ENCODE data around the gene CPA1. TPM values are rescaled to one million over a fixed set of nuclear protein-coding genes. Genes with fewer than 3 reads are reported as not detected.

Gene CPA1
- total and polyA plus RNA-seq, 10 of the 15 experiments (the other 5 are each of a cell fraction or from before 2014, with no cell fraction given), result 8.0 TPM; not detected in 9

DNA sequence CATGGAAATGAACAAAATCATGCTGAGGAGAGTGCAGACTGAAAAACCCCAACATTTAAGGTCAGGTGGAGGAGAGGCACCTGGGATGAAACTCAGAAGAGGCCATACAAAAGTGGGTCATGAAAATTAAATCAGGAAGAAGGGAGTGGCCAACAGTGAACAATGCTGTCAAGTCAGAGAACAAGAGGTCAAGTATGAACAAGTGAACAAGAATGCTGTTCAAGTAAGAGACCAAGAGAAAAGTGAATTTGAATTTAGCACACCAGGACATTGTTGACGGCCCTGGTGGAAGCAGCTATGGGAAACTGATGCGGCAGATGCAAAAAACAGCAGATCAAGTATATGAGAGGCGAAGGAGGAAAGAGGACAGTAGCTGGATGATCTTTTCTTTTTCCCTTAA, 52.6 kb downstream of the CPA1 start:
- no peak for FAIRE-seq
- Histone ChIP-seq H4K20me1 (ENCODE audit: control insufficient read depth, insufficient read depth) (no peaks in the 10 kb centered on the region), H3K4me2 (ENCODE audit: control insufficient read depth, insufficient read depth) (no peak overlapping the region), H3K36me3 (ENCODE audit: control insufficient read depth in 2 of 2, insufficient read depth in 2 of 2, low read length in 1 of 2) (no peaks in the 10 kb centered on the region), H3K27ac (ENCODE audit: control insufficient read depth, insufficient read depth) (no peak overlapping the region), H3K4me3 (no peak overlapping the region), H3K4me1 (ENCODE audit: control insufficient read depth, insufficient read depth, low read length) (no peaks in the 10 kb centered on the region), H3K9me3 (replicated peaks; ENCODE audit: control insufficient read depth, insufficient read depth, low read length) (no peaks in the 10 kb centered on the region), H3K79me2 (ENCODE audit: control insufficient read depth, insufficient read depth, low read length) (no peaks in the 10 kb centered on the region), H3K9ac (ENCODE audit: control insufficient read depth, insufficient read depth, low read length) (no peak overlapping the region), H2AFZ (ENCODE audit: control insufficient read depth, low read depth, low read length) (no peak overlapping the region), H3K27me3 (replicated peaks in 1 of 2; ENCODE audit: control insufficient read depth in 2 of 2, insufficient read depth in 2 of 2, low read length in 1 of 2) (no peaks in the 10 kb centered on the region)
- CTCF ChIA-PET, result no interaction called here
- RAD21 ChIA-PET (ENCODE audit: unreplicated experiment), result interaction anchor here (0.6 to 1.1 kb wide), 2 partner anchors 45 to 203 kb away, joined by 3 read pairs; no protein-coding TSS in a partner anchor
- DNase-seq (ENCODE audit: low read depth, low spot score), result no peak
- in situ Hi-C loops (cut with MboI), result no loop called here
- POLR2A ChIA-PET, result no interaction called here
- intact Hi-C loops (cut with micrococcal nuclease; ENCODE audit: unreplicated experiment), result no loop called here
- BruUV-seq (replicated peaks), result no TSS peak
- SMC1A ChIA-PET (ENCODE audit: uncharacterized antibody, unreplicated experiment), result no interaction called here
- no peak for ATAC-seq
- WGBS (ENCODE audit: insufficient coverage, insufficient replicate concordance, low lambda C conversion rate, missing lambda C conversion rate), result 93% methylated on average over 3 of the region's 3 CpGs
- TF ChIP-seq NR2F1 (conservative IDR thresholded peaks at IDR 0.05), result no peak
- no peak for TF ChIP-seq IRF4 (IDR thresholded peaks at IDR 0.05; ENCODE audit: low read depth, low read length)
- no peak for TF ChIP-seq CBX3 (IDR thresholded peaks at IDR 0.05; ENCODE audit: borderline replicate concordance, low read depth)
- no peak for TF ChIP-seq NR2C2 (IDR thresholded peaks at IDR 0.05; ENCODE audit: borderline replicate concordance, control insufficient read depth, insufficient read length, low read depth)

- no peak overlapping the region for H3K4me2 ChIP-seq (ENCODE audit: control insufficient read depth, insufficient read depth)
- WGBS (ENCODE audit: insufficient coverage, insufficient replicate concordance, low lambda C conversion rate, missing lambda C conversion rate), result 100% methylated on average over 1 of the region's 1 CpG
- TF ChIP-seq CREB1 (IDR thresholded peaks at IDR 0.05; ENCODE audit: low read depth), result no peak
- TF ChIP-seq, protein P1, sequence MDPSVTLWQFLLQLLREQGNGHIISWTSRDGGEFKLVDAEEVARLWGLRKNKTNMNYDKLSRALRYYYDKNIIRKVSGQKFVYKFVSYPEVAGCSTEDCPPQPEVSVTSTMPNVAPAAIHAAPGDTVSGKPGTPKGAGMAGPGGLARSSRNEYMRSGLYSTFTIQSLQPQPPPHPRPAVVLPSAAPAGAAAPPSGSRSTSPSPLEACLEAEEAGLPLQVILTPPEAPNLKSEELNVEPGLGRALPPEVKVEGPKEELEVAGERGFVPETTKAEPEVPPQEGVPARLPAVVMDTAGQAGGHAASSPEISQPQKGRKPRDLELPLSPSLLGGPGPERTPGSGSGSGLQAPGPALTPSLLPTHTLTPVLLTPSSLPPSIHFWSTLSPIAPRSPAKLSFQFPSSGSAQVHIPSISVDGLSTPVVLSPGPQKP (IDR thresholded peaks at IDR 0.05; ENCODE audit: low read depth, low read length), result no peak
- TF ChIP-seq TBL1XR1 (IDR thresholded peaks at IDR 0.05; ENCODE audit: low read depth, low read length), result no peak
- no peak for TF ChIP-seq RB1 (IDR thresholded peaks at IDR 0.05; ENCODE audit: borderline replicate concordance)
- no peak for TF ChIP-seq YY1 (IDR thresholded peaks at IDR 0.05; ENCODE audit: low read depth, low read length)
- no peak for TF ChIP-seq SKIL (IDR thresholded peaks at IDR 0.05; ENCODE audit: low read depth, poor library complexity, severe bottlenecking)
- TF ChIP-seq, protein P2, sequence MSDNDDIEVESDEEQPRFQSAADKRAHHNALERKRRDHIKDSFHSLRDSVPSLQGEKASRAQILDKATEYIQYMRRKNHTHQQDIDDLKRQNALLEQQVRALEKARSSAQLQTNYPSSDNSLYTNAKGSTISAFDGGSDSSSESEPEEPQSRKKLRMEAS (IDR thresholded peaks at IDR 0.05; ENCODE audit: low read depth, low read length), result no peak
- no peak for TF ChIP-seq IKZF1 (conservative IDR thresholded peaks at IDR 0.05)
- no peak for TF ChIP-seq KDM1A (IDR thresholded peaks at IDR 0.05; ENCODE audit: borderline replicate concordance)
- TF ChIP-seq TCF3 (IDR thresholded peaks at IDR 0.05; ENCODE audit: borderline replicate concordance, insufficient read depth, low read depth, low read length), result no peak
- TF ChIP-seq, protein P3, sequence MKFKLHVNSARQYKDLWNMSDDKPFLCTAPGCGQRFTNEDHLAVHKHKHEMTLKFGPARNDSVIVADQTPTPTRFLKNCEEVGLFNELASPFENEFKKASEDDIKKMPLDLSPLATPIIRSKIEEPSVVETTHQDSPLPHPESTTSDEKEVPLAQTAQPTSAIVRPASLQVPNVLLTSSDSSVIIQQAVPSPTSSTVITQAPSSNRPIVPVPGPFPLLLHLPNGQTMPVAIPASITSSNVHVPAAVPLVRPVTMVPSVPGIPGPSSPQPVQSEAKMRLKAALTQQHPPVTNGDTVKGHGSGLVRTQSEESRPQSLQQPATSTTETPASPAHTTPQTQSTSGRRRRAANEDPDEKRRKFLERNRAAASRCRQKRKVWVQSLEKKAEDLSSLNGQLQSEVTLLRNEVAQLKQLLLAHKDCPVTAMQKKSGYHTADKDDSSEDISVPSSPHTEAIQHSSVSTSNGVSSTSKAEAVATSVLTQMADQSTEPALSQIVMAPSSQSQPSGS (IDR thresholded peaks at IDR 0.05; ENCODE audit: low read length), result no peak
These were observed 53.0 kb downstream of the CPA1 start for GRCh38 chr7:130433301-130433700.

More at GRCh38 chr7:130433301-130433700, 53.0 kb downstream of the CPA1 start:
- Histone ChIP-seq H2AFZ (ENCODE audit: control insufficient read depth, low read depth, low read length) (no peak overlapping the region), H3K36me3 (ENCODE audit: control insufficient read depth in 2 of 2, insufficient read depth in 2 of 2, low read length in 1 of 2) (no peaks in the 10 kb centered on the region), H3K4me1 (ENCODE audit: control insufficient read depth, insufficient read depth, low read length) (no peaks in the 10 kb centered on the region), H3K9me3 (replicated peaks; ENCODE audit: control insufficient read depth, insufficient read depth, low read length) (no peaks in the 10 kb centered on the region), H3K27me3 (replicated peaks in 1 of 2; ENCODE audit: control insufficient read depth in 2 of 2, insufficient read depth in 2 of 2, low read length in 1 of 2) (no peaks in the 10 kb centered on the region), H3K9ac (ENCODE audit: control insufficient read depth, insufficient read depth, low read length) (no peak overlapping the region), H3K79me2 (ENCODE audit: control insufficient read depth, insufficient read depth, low read length) (no peaks in the 10 kb centered on the region), H4K20me1 (ENCODE audit: control insufficient read depth, insufficient read depth) (no peaks in the 10 kb centered on the region), H3K4me3 (no peak overlapping the region), H3K27ac (ENCODE audit: control insufficient read depth, insufficient read depth) (no peak overlapping the region)
- no peak for DNase-seq (ENCODE audit: low read depth, low spot score)
- ChIA-PET CTCF (no interaction called here), POLR2A (no interaction called here), SMC1A (ENCODE audit: uncharacterized antibody, unreplicated experiment) (no interaction called here), RAD21 (ENCODE audit: unreplicated experiment) (interaction anchor here (0.6 to 1.1 kb wide), 2 partner anchors 44 to 204 kb away, joined by 3 read pairs; no protein-coding TSS in a partner anchor)
- no peak for FAIRE-seq
- no peak for ATAC-seq
- BruUV-seq (replicated peaks), result no TSS peak
- intact Hi-C loops (cut with micrococcal nuclease; ENCODE audit: unreplicated experiment) (no loop called here), in situ Hi-C loops (cut with MboI) (no loop called here)
